Spinal cord (tissue), 10 donors: Measurements from ENCODE around the gene EIF4A3. TPM values are rescaled to one million over a fixed set of nuclear protein-coding genes. Genes with fewer than 3 reads are reported as not detected.
A peak's percentile ranks its signal among the peaks of the same experiment; 100 is the strongest.

ENCODE experiments used
- DNase-seq, 6 donors: peaks; one replicate each; pipeline versions ENCODE4 v3.0.0 to v3.0.0-alpha.2; 2013 to 2015; ENCODE audit warnings: low spot score in 6 of 6, low read depth in 4 of 6
- H3K27ac ChIP-seq: one replicate; pipeline ENCODE4 v1.5.1; 2013; ENCODE audit warnings: low read depth, low read length, control low read depth
- H3K27me3 ChIP-seq: one replicate; pipeline ENCODE4 v1.6.1; 2013; ENCODE audit warnings: low read length; ENCODE audit not compliant: control insufficient read depth, insufficient read depth
- H3K36me3 ChIP-seq: one replicate; pipeline ENCODE4 v1.6.1; 2013; ENCODE audit warnings: low read length; ENCODE audit not compliant: control insufficient read depth, insufficient read depth
- H3K4me1 ChIP-seq: one replicate; pipeline ENCODE4 v1.6.1; 2013; ENCODE audit warnings: low read length; ENCODE audit not compliant: control insufficient read depth, insufficient read depth
- H3K4me3 ChIP-seq: one replicate; pipeline ENCODE4 v1.5.1; 2013; ENCODE audit warnings: low read depth, low read length, control low read depth
- H3K9me3 ChIP-seq: one replicate; pipeline ENCODE4 v1.6.1; 2013; ENCODE audit warnings: low read length; ENCODE audit not compliant: control insufficient read depth, insufficient read depth
- WGBS: methylation state at CpG from one replicate; pipeline ENCODE4 v1.1.5; 2013; ENCODE audit warnings: missing lambda C conversion rate; ENCODE audit not compliant: insufficient coverage; 5-methylcytosine and 5-hydroxymethylcytosine counted together
- polyA plus RNA-seq, 2 donors: library from polyadenylated mRNA; unstranded; fragments of 120-200 nt; gene quantifications; one replicate each; pipeline ENCODE4 v1.2.1, GENCODE V29; 2013; ENCODE audit not compliant: insufficient read length in 2 of 2
- total RNA-seq, 2 donors: library from RNA; depleted of rRNA in 1 of 2; stranded (reverse); fragments of 120-200 nt in 1 of 2; fragments of >200 nt in 1 of 2; gene quantifications; one replicate each; pipeline versions ENCODE4 v1.2.3 to v1.2.4, GENCODE V29; 2013 to 2014
- donor health status: healthy.

EIF4A3 gene
- total and polyA plus RNA-seq, 4 donors = 63.4 to 107 (median 97.9) TPM

GRCh38 chr17:80110927-80111701 lies 35.8 kb downstream of the EIF4A3 start:
- WGBS = 89% methylated on average over 21 of the region's 21 CpGs
- no peak for DNase-seq
- H3K9me3 ChIP-seq = peaks cover 2% of the 10 kb centered on the region
- H3K27ac ChIP-seq = no peak overlapping the region
- peaks cover 4% of the 10 kb centered on the region for H3K4me1 ChIP-seq
- H3K36me3 ChIP-seq = peaks cover 69% of the 10 kb centered on the region
- no peaks in the 10 kb centered on the region for H3K27me3 ChIP-seq
- H3K4me3 ChIP-seq = no peak overlapping the region

DNA sequence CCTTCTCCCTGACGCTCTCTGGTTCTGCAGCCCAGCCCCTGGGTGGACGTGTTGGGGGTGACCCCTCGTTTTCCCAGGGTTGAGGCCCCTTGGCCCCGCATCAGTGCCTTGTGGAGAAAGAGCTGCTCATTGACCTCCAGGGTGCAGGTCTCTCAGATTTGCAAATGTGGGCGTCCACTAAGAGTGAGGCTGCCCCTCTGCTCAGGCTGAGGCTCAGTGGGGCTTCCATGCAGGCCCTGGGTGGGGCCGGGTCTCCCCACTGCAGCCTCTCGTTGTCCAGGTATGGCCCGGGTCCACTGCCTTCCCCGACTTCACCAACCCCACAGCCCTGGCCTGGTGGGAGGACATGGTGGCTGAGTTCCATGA lies 36.5 kb downstream of the EIF4A3 start:
- Histone ChIP-seq H3K27me3 (no peaks in the 10 kb centered on the region), H3K9me3 (peaks cover 2% of the 10 kb centered on the region), H3K4me3 (no peak overlapping the region), H3K4me1 (peaks cover 10% of the 10 kb centered on the region), H3K36me3 (peaks cover 70% of the 10 kb centered on the region), H3K27ac (no peak overlapping the region)
- no peak for DNase-seq
- WGBS = 87% methylated on average over 7 of the region's 9 CpGs

DNA sequence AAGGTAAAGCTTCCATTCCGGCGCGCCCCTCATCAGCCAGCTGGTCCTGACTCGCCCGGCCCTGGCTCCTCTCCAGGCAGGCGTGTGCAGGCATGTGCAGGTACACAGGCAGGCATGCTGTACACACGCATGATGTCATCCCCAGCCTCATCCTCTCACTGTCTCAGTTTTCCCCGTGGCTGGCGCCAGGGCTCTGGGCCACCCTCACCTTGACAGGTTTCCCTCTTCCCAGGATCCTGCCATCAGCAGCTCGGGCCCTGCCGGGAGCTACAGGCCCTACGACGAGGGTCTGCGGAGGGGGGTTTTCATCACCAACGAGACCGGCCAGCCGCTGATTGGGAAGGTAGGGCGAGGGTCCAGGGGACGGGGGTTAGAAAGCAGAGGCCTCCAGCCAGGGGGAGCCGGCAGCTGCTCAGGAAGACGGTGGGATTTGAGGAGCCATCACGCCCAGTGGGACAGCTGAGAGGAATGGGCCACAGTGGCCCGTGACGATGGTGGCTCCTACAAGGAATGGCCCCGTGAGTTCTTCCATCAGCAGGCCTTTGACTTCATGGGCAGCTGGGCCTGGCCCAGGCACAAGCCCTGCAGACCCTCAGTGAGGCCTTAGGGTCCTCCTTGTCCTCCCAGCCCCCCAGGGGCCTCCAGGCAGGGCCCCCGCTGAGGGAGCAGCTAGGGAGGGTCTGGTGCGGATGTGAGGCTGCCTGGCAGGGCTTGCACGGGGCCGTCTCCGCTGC lies 37.0 kb downstream of the EIF4A3 start:
- no peak for DNase-seq

GRCh38 chr17:80109066-80109660 lies 37.8 kb downstream of the EIF4A3 start:
- H3K4me1 ChIP-seq = peaks cover 23% of the 10 kb centered on the region
- no peak overlapping the region for H3K27ac ChIP-seq
- H3K4me3 ChIP-seq = no peak overlapping the region
- H3K27me3 ChIP-seq = no peaks in the 10 kb centered on the region
- peaks cover 75% of the 10 kb centered on the region for H3K36me3 ChIP-seq
- DNase-seq = no peak
- 94% methylated on average over 11 of the region's 13 CpGs for WGBS
- H3K9me3 ChIP-seq = no peaks in the 10 kb centered on the region

More for the DNA sequence above, 37.0 kb downstream of the EIF4A3 start:
- peaks cover 16% of the 10 kb centered on the region for H3K4me1 ChIP-seq
- no peaks in the 10 kb centered on the region for H3K9me3 ChIP-seq
- no peak overlapping the region for H3K4me3 ChIP-seq
- H3K27ac ChIP-seq = no peak overlapping the region
- peaks cover 70% of the 10 kb centered on the region for H3K36me3 ChIP-seq
- no peaks in the 10 kb centered on the region for H3K27me3 ChIP-seq
- WGBS = 90% methylated on average over 30 of the region's 30 CpGs

DNA sequence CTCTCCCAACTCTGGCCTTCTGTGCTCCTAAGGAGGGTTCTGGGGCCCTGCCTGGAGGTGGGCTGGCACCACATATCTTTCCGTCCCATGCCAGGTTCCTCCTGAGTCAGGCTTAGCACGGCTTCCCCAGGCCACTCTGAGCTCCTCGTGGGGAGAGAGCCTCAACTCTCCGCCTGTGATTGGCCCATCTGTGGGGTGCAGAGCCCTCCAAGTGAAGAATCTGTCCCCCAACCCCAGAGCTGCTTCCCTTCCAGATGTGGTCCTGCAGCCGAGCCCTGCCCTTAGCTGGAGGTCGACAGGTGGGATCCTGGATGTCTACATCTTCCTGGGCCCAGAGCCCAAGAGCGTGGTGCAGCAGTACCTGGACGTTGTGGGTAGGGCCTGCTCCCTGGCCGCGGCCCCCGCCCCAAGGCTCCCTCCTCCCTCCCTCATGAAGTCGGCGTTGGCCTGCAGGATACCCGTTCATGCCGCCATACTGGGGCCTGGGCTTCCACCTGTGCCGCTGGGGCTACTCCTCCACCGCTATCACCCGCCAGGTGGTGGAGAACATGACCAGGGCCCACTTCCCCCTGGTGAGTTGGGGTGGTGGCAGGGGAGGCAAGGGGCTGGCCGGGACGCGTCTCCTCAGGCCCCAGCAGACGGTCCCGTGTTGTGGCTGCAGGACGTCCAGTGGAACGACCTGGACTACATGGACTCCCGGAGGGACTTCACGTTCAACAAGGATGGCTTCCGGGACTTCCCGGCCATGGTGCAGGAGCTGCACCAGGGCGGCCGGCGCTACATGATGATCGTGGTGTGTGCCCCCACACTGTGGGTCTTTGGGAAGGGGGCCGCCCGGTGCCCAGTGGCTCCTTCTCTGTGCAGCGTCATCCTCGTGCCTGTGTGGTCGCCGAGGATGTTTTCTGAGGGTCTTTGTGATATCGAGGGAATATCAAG lies 38.6 kb downstream of the EIF4A3 start:
- peaks cover 74% of the 10 kb centered on the region for H3K36me3 ChIP-seq
- H3K27me3 ChIP-seq = no peaks in the 10 kb centered on the region
- peaks cover 32% of the 10 kb centered on the region for H3K4me1 ChIP-seq
- WGBS = 96% methylated on average over 35 of the region's 40 CpGs
- no peak overlapping the region for H3K27ac ChIP-seq
- no peak overlapping the region for H3K4me3 ChIP-seq
- no peaks in the 10 kb centered on the region for H3K9me3 ChIP-seq
- no peak for DNase-seq

- Histone ChIP-seq H3K36me3 (peaks cover 65% of the 10 kb centered on the region), H3K9me3 (no peaks in the 10 kb centered on the region), H3K4me1 (peaks cover 39% of the 10 kb centered on the region), H3K4me3 (no peak overlapping the region), H3K27ac (no peak overlapping the region), H3K27me3 (no peaks in the 10 kb centered on the region)
- 93% methylated on average over 46 of the region's 46 CpGs for WGBS
- no peak for DNase-seq
Measured at GRCh38 chr17:80107231-80108021, 39.5 kb downstream of the EIF4A3 start.

GRCh38 chr17:80106751-80107150 lies 40.2 kb downstream of the EIF4A3 start:
- H3K9me3 ChIP-seq = no peaks in the 10 kb centered on the region
- H3K27ac ChIP-seq = no peak overlapping the region
- H3K27me3 ChIP-seq = no peaks in the 10 kb centered on the region
- H3K4me3 ChIP-seq = no peak overlapping the region
- 88% methylated on average over 11 of the region's 12 CpGs for WGBS
- no peak for DNase-seq
- peaks cover 46% of the 10 kb centered on the region for H3K4me1 ChIP-seq
- peaks cover 59% of the 10 kb centered on the region for H3K36me3 ChIP-seq

DNA sequence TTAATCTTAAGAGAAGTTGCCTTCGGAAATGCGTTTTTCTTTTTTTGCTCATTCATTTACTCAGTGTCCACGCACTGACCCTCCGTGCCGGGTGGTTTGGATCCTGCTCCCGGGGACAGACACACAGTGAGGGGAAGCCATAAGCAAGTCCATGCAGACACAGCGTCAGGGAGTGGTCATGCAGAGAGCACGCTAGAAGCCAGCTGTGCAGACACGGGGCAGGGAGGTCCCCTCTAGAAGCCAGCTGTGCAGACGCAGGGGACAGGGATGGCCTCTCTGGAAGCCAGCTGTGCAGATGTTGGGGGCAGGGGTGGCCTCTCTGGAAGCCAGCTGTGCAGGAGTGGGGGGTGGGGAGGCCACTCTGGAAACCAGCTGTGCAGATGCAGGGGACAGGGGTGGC lies 40.8 kb downstream of the EIF4A3 start:
- peak overlapping the region; percentile 16 for H3K27ac ChIP-seq
- no peaks in the 10 kb centered on the region for H3K27me3 ChIP-seq
- 60% methylated on average over 10 of the region's 10 CpGs for WGBS
- DNase-seq = peak in 1 of 6 donors; percentile 23
- peaks cover 53% of the 10 kb centered on the region for H3K36me3 ChIP-seq
- H3K4me1 ChIP-seq = peaks cover 48% of the 10 kb centered on the region
- no peaks in the 10 kb centered on the region for H3K9me3 ChIP-seq
- H3K4me3 ChIP-seq = no peak overlapping the region
